Stimulated activated CD4-positive, alpha-beta T cell treated with anti-CD3 and anti-CD28 coated beads, Interleukin-4, amount 100 ng/mL, for 24 hours (primary cell): ENCODE data around the gene PALLD.
"Not testable (repeated sequence)": the region's sequence is repeated elsewhere in the genome, so short reads cannot be mapped to it uniquely, and the experiment has no call there.

Experiments
- DNase-seq: peaks from one replicate; pipeline ENCODE4 v3.0.0-alpha.2; 2020

The PALLD gene

GRCh38 chr4:168715896-168716295, 219.0 kb downstream of the PALLD start:
- no peak for DNase-seq

GRCh38 chr4:168716406-168717129, 219.7 kb downstream of the PALLD start:
- no peak for DNase-seq

DNA sequence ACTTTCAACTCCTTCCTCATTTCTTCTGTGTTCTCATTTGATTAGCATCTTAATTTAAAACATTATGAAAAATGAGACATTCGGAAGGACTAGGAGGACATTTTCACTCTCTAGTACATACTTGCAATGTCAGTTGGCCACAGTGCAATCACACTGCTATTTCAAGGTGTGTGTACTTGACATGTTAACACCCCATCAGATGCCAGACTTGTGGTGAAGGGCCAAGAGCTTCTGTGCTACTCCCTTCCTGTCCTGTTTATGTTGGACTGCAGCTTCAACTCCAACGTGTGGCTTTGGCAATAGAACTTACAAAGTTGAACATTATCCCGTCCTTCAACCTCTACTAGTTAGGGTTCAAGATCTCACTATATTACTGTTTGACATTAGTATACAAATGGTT, 221.0 kb downstream of the PALLD start:
- DNase-seq: no peak

GRCh38 chr4:168719725-168720124, 222.9 kb downstream of the PALLD start:
- no peak for DNase-seq

DNA sequence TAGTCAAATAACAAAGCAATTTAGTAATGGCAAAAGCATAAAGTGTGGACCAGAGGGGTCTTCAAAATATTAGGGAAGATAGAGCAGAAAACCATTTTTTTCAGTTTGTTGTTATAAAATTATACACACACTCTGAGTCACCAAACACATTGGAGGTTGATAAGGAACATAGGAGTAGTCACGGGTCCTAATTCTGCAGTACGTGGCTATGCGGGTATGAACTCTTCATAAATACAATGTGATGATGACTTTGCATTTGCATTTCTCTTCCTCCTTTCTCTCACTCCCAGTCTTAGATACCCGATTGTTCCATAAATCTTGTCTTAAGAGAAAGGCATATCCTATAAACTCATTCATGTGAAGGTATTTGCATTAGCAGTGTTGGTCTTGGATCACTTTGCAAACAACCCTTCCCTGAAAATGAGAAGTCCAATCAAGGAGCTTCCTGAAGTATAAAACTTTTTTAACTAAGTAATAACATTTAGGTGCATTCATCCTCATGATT, 223.6 kb downstream of the PALLD start:
- DNase-seq: no peak

GRCh38 chr4:168722391-168722790, 225.5 kb downstream of the PALLD start:
- DNase-seq: no peak

DNA sequence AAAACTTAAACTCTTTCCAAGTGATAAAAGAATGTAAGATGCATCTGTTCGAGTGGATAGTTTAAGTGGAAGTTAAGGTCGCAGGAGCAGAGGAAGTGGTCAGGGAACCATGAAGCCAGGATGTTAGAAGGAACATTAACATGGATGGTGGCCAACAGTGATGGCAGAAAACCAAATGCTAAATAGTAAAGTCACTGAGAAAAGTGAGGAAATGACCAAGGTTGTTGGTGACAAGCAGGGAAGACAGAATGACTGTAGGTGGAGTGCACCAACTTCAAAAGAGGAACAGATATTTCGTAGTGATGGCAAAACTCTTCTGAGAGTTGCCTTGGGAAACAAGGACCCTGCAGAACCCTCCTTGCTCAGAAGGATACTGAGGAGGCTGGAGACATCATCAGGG, 226.2 kb downstream of the PALLD start:
- DNase-seq: no peak

GRCh38 chr4:168723569-168723968, 226.7 kb downstream of the PALLD start:
- no peak for DNase-seq

- no peak for DNase-seq
These were observed 227.4 kb downstream of the PALLD start for GRCh38 chr4:168724243-168724642.

GRCh38 chr4:168724686-168725411, 228.0 kb downstream of the PALLD start:
- DNase-seq: no peak

- DNase-seq: no peak
These were observed 229.1 kb downstream of the PALLD start for GRCh38 chr4:168725930-168726329.

DNA sequence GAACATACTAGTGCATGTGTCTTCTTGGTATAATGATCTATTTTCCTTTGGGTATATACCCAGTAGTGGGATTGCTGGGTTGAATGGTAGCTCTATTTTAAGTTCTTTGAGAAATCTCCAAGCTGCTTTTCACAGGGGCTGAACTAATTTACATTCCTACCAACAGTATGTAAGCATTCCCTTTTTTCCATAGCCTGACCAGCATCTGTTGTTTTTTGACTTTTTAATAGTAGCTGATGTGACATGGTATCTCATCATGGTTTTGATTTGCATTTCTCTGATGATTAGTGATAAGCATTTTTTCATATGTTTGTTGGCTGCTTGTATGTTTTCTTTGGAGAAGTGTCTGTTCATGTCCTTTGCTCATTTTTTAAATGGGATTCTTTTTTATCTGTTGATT, 230.3 kb downstream of the PALLD start:
- DNase-seq: not testable (repeated sequence)

DNA sequence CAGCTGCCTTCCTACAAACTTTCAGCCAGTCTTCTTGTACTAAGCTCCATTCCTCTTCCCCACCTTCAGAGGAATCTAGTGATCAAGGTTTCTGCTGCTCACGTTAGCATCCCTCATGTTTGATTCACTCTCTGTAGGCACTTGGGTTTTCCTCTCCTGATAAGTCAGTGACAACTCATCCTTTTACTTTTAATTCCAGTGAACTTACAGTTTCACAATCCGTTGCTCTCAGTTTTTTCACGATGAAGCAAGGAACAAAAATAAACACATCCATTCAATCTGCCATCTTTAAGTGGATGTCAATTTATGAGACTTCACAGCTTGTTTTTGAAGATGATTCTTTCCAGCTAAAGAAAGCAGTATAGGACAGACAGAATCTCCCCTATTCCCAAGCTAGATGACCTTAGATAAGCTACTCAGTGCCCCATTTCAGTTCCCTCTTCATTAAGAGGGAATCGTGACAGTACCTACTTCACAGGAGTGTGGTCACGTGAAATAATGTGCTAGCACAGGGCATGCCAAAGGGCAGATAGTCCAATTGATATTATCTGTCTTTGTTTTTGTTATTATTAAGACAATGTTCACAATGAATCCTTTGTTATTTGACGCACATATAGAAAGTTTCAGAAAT, 234.3 kb downstream of the PALLD start:
- DNase-seq: no peak

- DNase-seq: no peak
These were observed 235.0 kb downstream of the PALLD start for GRCh38 chr4:168731706-168732414.

DNA sequence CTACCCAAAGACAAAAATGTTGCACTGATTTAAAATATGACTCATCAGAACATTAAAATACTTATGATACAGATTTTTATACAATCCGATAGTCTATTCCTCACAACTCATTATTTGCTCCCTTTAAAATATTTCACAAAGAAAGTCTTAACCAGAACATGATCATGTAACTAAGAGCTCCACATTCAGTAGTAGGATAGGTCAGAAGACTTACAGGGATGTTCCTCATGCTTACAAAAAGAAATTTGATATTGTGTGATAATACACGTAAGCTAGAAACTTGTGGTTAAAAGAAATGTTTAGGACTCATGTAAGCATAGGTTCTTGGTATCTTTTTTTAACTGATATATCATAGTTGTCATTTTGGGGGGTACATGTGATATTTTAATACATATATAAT, 235.9 kb downstream of the PALLD start:
- no peak for DNase-seq

GRCh38 chr4:168734703-168735678, 238.1 kb downstream of the PALLD start:
- DNase-seq: no peak

GRCh38 chr4:168735735-168736134, 238.9 kb downstream of the PALLD start:
- no peak for DNase-seq

DNA sequence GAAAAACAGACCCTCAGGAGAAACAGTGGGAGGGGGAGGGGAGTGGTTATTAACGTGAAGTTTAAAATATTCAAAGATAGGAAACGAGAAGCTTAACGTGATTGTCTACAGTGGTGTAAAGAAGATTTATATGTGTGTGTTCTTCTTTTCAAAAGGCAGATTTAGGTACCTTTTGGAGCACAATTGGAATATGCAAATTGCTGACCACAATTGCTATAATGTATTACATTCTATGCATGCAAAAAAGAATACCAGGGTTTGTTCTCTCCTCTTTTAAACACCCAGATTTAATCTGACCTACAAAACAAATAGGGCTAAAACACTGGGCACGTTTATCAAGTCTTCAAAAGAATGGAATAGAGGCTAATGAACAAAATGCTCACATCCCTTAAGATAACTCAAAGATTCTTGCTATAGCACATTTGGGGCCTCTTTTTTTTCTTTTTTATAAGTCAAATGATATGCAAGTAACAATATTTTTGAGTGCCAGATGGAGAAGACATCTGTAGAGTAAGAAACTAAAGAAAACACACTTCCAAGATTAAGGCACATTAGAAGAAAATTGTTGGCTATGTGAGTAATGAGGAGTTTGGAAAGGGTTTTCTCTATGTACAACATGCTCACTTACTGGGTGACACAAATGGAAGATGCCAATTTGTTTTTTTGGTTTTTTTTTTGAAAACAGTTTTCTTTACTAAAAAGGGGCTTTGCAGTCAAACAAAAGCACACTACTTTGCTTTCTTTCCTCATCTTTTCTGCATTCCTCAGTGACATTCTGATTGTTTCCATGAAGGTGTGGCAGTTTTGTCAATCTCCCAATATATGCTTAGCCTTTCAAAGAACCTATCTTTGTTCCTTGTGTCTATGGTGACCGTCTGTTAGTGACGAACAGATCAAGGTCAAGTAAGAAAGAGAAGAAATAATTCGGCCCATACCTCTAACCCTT, 240.3 kb downstream of the PALLD start:
- DNase-seq: no peak

GRCh38 chr4:168737806-168738172, 240.9 kb downstream of the PALLD start:
- no peak for DNase-seq

DNA sequence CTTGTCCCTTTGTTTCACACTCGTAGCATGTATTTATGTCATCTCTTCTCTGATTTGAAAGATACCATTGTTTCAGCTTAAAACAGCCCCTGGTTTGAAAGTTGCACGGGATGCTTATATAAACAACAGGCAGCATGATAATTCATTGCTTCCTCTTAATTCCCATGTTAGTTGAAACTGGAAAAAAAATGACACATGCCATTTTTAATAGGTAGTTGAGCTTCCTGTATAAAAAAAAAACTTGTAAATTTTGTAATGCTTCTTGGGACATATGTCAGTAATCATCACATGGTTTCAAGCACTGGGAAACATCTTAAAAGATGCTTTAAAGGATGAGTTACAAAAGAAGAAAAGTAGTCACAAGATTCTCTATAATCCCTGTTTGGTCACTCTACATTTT, 243.0 kb downstream of the PALLD start:
- no peak for DNase-seq

- no peak for DNase-seq
These were observed 243.8 kb downstream of the PALLD start for GRCh38 chr4:168740691-168741090.
